ENCODE results near the gene CRB1. TPM values are rescaled to one million over a fixed set of nuclear protein-coding genes. Genes with fewer than 3 reads are reported as not detected.

Gene CRB1
- total and polyA plus RNA-seq, 2 of the 8 experiments (the other 6 are each of a cell fraction or from before 2014, with no cell fraction given), result 0.03 TPM; not detected in 1

DNA sequence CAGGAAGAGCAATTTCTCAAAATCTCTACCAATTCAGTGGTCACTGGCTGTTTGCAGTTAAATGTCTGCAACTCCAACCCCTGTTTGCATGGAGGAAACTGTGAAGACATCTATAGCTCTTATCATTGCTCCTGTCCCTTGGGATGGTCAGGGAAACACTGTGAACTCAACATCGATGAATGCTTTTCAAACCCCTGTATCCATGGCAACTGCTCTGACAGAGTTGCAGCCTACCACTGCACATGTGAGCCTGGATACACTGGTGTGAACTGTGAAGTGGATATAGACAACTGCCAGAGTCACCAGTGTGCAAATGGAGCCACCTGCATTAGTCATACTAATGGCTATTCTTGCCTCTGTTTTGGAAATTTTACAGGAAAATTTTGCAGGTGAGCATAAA lies 167.2 kb downstream of the CRB1 start:
- DNase-seq (ENCODE audit: low read depth in 1 of 2, low spot score in 2 of 2), result no peak
- Histone ChIP-seq H2BK5ac (ENCODE audit: low read depth, low read length) (no peak overlapping the region), H3K14ac (ENCODE audit: insufficient read length) (no peak overlapping the region), H2BK120ac (replicated peaks; ENCODE audit: low read depth, low read length) (no peak overlapping the region), H3K23ac (ENCODE audit: insufficient read length) (no peak overlapping the region), H3K18ac (ENCODE audit: extremely low read depth, low read length) (no peak overlapping the region), H3K9me3 (ENCODE audit: insufficient read depth in 2 of 2, low read depth in 1 of 2, low read length in 1 of 2) (no peaks in the 10 kb centered on the region), H3K36me3 (ENCODE audit: control insufficient read depth in 2 of 4, insufficient read depth in 4 of 4, low read length in 3 of 4) (no peaks in the 10 kb centered on the region), H2BK20ac (ENCODE audit: low read length) (no peak overlapping the region), H2BK15ac (ENCODE audit: low read length) (no peak overlapping the region), H3K4me2 (ENCODE audit: insufficient read depth in 1 of 2, low read depth in 2 of 2, low read length in 2 of 2) (no peak overlapping the region), H4K8ac (ENCODE audit: extremely low read depth, insufficient read depth, low read length) (no peak overlapping the region), H3K23me2 (ENCODE audit: low read depth, low read length) (no peaks in the 10 kb centered on the region), H3K4ac (replicated peaks; ENCODE audit: insufficient read length, low read depth, low read length) (no peak overlapping the region), H3K79me2 (ENCODE audit: control insufficient read depth in 1 of 2, insufficient read depth in 2 of 2, low read length in 2 of 2) (no peaks in the 10 kb centered on the region), H2AFZ (ENCODE audit: low read length) (no peak overlapping the region), H3K4me3 (ENCODE audit: extremely low read depth in 1 of 4, insufficient read depth in 2 of 4, low read depth in 3 of 4, low read length in 4 of 4) (no peak overlapping the region), H3K27ac (ENCODE audit: low read depth, low read length) (no peak overlapping the region), H3K9ac (replicated peaks in 1 of 4; ENCODE audit: extremely low read depth in 1 of 4, low read depth in 3 of 4, low read length in 3 of 4) (no peak overlapping the region), H3K27me3 (replicated peaks in 1 of 4; ENCODE audit: control insufficient read depth in 3 of 4, extremely low read depth in 1 of 4, insufficient read depth in 3 of 4, low read length in 3 of 4) (no peaks in the 10 kb centered on the region), H2AK5ac (ENCODE audit: low read depth, low read length) (no peak overlapping the region), H3K4me1 (replicated peaks in 1 of 4; ENCODE audit: control insufficient read depth in 3 of 4, insufficient read depth in 4 of 4, low read length in 3 of 4) (peaks cover 0 to 18% (median 13%) of the 10 kb centered on the region in 4 experiments; a peak in 4 of 7 replicates), H3K56ac (replicated peaks; ENCODE audit: insufficient read length, low read depth, low read length) (no peak overlapping the region), H2BK12ac (ENCODE audit: low read depth, low read length) (no peak overlapping the region), H4K5ac (ENCODE audit: insufficient read length, low read depth, low read length) (no peak overlapping the region), H4K91ac (replicated peaks; ENCODE audit: insufficient read length, low read length) (no peak overlapping the region), H4K20me1 (replicated peaks in 1 of 2; ENCODE audit: control insufficient read depth in 1 of 2, insufficient read depth in 2 of 2, low read length in 2 of 2) (no peaks in the 10 kb centered on the region), H3K79me1 (ENCODE audit: low read depth, low read length) (no peaks in the 10 kb centered on the region)
- 73% methylated on average over 1 of the region's 1 CpG; no CpG with 5 or more reads in 1 of the 2 experiments for WGBS, 2 experiments (ENCODE audit: extremely low coverage in 1 of 2, insufficient coverage in 1 of 2, insufficient read length in 1 of 2, insufficient replicate concordance in 2 of 2, low coverage in 1 of 2, low lambda C conversion rate in 2 of 2, missing lambda C conversion rate in 1 of 2)
- ChIA-PET CTCF (ENCODE audit: partially characterized antibody) (interaction anchor here (1.3 to 2.8 kb wide), 3 partner anchors 33 to 85 kb away, joined by 3 to 6 read pairs (median 5); no protein-coding TSS in a partner anchor), POLR2A (ENCODE audit: partially characterized antibody) (no interaction called here)
- FAIRE-seq, result no peak
- TF ChIP-seq POLR2A (IDR thresholded peaks at IDR 0.05; ENCODE audit: control extremely low read depth in 1 of 2, low read depth in 2 of 2, low read length in 2 of 2), result no peak
- no peak for TF ChIP-seq POU5F1 (IDR thresholded peaks at IDR 0.05; ENCODE audit: low read depth, low read length)
- TF ChIP-seq CBX8 (IDR thresholded peaks at IDR 0.05; ENCODE audit: borderline replicate concordance, low read depth, low read length), result no peak
- TF ChIP-seq TBP (IDR thresholded peaks at IDR 0.05; ENCODE audit: low read depth, low read length), result no peak
- TF ChIP-seq SIRT6 (IDR thresholded peaks at IDR 0.05; ENCODE audit: low read length), result no peak
- no peak for TF ChIP-seq ASH2L (IDR thresholded peaks at IDR 0.05; ENCODE audit: low read length)
